HG03159 (cell line): ENCODE measurements around the gene ZNF615.
"Not testable (repeated sequence)": the region's sequence is repeated elsewhere in the genome, so short reads cannot be mapped to it uniquely, and the experiment has no call there.

Source experiments
- ATAC-seq: cut with Tn5 transposase; IDR thresholded peaks from one replicate; pipeline ENCODE4 v1.9.1; 2021; ENCODE audit warnings: mild to moderate bottlenecking, moderate library complexity; ENCODE audit not compliant: unreplicated experiment

The ZNF615 gene

GRCh38 chr19:51980926-51981325, 27.1 kb downstream of the ZNF615 start:
- ATAC-seq, result not testable (repeated sequence)

DNA sequence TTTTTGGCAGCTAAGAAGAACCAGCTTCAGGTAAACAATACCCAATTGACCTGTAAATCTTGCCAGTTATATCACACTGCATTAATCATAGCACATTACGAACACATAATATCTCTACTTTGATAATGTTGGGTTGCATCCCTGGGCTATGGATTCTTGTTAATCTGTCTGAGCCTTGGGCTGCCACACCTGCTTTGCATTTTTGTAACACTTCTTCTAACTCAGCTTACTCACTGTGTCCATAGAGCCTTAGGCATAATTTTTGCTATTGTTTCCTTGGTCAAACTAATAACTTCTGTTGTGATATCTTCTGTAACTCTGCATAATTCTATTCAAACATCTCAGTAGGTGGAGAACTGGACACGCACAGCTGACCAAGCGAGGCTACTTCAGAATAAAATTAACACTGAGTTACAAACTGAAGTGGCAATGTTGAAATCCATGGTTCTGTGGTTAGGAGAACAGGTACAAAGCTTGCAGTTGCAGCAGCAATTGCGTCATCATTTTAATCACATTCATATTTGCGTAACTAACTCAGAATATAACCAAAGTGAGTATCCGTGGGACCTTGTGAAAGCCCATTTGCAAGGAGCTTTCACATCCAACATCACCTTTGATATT, 27.8 kb downstream of the ZNF615 start:
- no peak for ATAC-seq

DNA sequence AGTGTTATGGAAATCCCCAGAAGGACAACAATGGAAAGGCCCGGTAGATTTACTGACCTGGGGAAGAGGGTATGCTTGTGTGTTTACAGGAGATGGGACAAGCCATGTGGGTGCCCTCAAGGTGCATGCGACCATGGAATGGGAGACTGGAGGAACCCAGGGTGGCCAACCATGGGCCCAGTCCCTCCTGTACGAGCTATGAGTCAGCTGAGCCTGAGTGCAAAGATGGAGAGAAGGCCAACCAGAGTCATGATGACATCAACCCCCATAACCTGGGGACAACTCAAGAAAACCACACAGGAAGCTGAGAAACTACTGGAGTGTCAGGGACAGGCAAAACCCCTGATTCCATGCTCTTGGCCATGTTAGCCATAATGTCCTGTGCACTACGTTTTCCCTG, 29.1 kb downstream of the ZNF615 start:
- ATAC-seq, result no peak

DNA sequence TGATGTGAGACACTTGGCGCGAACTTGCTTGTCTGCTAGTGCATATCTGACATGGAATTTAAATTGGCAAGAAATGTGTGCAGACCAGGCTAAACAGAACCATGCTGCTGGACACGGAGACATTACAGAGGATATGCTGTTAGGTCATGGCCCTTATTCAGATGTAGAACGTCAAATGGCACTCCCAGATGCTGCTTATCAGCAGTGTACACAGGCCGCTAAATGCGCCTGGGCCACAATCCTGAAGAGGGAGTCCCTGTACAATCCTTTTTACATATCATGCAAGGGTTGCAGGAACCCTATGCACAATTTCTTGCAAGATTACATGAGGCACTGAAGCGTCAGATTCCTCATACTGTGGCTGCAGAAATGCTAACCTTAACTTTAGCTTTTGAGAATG, 30.7 kb downstream of the ZNF615 start:
- no peak for ATAC-seq

DNA sequence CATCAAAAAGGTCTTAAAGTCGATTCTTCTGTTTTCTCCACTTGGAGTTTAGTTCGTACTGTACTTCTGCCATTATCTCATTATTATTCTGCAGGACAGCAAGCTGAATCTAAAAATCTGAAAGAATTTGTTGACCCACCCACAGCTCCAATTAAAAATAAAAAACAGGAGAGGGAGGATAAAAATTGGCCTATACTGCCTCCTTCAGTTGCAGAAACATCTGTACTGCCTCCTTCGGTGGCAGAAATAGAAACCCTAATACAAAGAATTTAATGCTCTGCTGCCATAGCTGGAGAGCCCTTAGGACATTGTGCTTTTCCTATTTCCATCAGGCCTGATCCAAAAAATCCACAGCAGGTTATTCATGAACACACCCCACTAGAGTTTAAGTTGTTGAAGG, 31.2 kb downstream of the ZNF615 start:
- no peak for ATAC-seq

GRCh38 chr19:51975787-51976186, 32.2 kb downstream of the ZNF615 start:
- ATAC-seq, result not testable (repeated sequence)

DNA sequence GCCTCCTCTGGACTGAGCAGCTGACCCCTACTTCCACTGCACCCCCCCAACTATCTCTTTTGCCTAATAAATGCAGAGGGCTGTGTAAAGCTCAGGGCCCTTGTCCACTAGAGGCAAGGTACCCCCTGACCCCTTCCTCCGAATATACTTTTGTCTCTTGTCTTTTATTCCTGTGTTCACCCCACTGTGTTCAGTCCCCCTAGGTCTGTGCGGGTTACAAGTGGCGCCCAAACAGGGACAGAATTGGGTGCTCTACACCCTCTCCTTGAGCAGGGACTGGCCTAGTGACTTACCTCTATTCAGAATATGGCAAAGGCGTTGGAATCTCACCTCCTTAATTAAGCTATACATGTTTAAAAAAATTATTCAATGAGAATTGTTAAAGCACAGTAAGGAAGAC, 36.4 kb downstream of the ZNF615 start:
- ATAC-seq, result no peak

DNA sequence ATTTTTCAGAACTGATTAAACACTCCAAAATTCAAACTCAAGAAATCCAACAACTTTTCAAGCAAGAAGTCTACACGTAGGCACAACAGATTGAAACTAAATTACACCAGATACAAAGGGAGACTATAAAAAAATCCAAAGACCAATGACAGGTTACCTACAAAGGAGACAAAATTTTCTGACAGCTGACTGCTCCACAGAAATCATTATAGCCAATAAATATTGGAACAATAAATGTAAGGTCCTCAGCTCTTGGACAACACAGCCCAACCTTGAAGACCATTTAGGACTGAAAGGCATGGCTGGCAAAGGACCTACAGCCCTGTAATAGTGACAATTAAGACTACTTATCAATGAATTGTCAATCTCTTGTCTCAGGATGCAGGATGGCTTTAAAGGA, 37.3 kb downstream of the ZNF615 start:
- ATAC-seq, result no peak

- no peak for ATAC-seq
These were observed 42.4 kb downstream of the ZNF615 start for GRCh38 chr19:51965583-51965982.

- ATAC-seq, result not testable (repeated sequence)
These were observed 47.3 kb downstream of the ZNF615 start for GRCh38 chr19:51960621-51961233.

DNA sequence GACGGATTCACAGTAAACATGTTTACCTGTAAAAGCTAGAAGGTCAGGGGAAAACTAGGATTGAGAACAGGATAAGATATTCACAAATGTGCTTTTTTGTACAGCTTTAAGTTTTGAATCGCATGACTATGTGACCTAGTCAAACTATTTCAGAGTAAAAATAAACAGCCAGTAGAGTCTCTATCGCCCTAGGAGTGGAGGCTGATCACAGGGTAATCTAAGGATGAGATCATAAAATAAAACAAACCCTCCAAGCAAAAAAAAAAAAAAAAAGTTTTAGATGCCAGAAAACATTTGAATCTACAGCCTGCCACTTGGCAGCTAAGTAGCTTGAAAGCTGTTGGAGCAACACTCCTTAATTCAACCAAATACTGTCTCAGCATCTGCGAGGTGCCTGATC, 48.2 kb downstream of the ZNF615 start:
- ATAC-seq, result no peak

DNA sequence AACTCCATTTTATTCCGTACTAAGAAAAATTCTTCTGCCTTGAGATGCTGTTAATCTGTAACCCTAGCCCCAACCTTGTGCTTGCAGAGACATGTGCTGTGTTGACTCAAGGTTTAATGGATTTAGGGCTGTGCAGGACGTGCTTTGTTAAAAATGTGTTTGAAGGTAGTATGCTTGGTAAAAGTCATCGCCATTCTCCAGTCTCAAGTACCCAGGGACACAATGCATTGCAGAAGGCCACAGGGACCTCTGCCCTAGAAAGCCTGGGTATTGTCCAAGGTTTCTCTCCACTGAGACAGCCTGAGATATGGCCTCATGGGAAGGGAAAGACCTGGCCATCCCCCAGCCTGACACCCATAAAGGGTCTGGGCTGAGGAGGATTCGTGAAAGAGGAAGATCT, 50.2 kb downstream of the ZNF615 start:
- ATAC-seq, result not testable (repeated sequence)

DNA sequence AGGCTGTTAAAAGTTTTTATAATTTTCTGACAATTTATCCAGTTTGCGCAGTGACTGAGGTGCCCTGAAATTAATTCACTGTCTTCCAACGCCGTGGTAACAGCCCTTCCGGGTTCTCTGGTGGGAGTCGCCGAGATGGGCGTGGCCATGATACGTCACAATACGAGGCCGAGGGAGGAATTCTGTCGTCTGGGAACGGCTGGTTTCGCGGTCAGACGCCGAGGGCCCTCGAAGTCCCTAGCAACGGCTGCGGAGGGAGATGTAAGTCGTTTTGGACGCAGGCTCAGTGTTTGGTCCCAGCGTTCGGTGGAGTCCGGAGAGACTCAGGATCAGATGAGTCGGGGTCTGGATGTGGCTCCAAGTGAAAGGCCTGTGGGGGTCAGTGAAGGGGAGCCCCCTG, 59.0 kb downstream of the ZNF615 start:
- no peak for ATAC-seq

DNA sequence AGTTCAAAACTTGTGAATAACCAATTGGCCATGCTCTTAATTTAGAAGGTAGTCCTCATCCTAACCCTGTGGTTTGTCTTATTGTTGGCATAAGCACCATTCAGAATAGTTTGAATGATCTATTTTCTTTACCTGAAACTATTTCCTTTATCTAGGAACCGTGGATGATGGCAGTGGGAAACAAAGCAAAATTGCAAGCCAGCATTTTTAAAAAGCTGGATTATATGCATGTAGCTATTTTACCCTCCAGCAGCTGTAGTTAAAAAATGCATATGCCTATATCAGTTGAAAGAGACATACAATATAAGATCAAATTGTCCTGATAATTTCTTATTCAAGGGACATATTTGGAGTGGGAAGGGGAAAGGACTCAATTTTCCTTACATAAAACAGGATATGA, 61.4 kb downstream of the ZNF615 start:
- ATAC-seq, result no peak

DNA sequence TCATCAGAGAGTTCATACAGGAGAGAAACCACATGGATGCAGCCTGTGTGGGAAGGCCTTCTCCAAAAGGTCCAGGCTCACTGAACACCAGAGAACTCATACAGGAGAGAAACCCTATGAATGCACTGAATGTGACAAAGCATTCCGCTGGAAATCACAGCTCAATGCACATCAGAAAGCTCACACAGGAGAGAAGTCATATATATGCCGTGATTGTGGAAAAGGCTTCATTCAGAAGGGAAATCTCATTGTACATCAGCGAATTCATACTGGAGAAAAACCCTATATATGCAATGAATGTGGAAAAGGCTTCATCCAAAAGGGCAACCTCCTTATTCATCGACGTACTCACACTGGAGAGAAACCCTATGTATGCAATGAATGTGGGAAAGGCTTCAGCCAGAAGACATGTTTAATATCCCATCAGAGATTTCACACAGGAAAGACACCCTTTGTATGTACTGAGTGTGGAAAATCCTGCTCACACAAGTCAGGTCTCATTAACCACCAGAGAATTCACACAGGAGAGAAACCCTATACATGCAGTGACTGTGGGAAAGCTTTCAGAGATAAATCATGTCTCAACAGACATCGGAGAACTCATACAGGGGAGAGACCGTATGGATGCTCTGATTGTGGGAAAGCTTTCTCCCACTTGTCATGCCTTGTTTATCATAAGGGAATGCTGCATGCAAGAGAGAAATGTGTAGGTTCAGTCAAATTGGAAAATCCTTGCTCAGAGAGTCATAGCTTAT, 63.0 kb downstream of the ZNF615 start:
- ATAC-seq, result no peak
